Thoracic aorta (tissue), 2 donors: ENCODE data around the gene NDUFA6. TPM values are rescaled to one million over a fixed set of nuclear protein-coding genes. Genes with fewer than 3 reads are reported as not detected.
A peak's percentile ranks its signal among the peaks of the same experiment; 100 is the strongest.
"Not testable (repeated sequence)": the region's sequence is repeated elsewhere in the genome, so short reads cannot be mapped to it uniquely, and the experiment has no call there.

Source experiments
- ATAC-seq: fragments of 150-250 bp; one replicate; pipeline ENCODE4 v1.8.0; 2017; ENCODE audit warnings: low read depth; ENCODE audit not compliant: insufficient number of reproducible peaks, low FRiP score
- DNase-seq: peaks from one replicate; pipeline ENCODE4 v3.0.0-alpha.2; 2020; ENCODE audit warnings: low spot score
- H3K27ac ChIP-seq, 2 donors: fragments of 200-600 bp; sonication (generic); 1 replicate in 1 of 2; 2 replicates in 1 of 2; pipeline ENCODE4 v1.5.1; 2016; ENCODE audit warnings: mild to moderate bottlenecking in 2 of 2, moderate library complexity in 2 of 2
- H3K27me3 ChIP-seq: fragments of 200-600 bp; sonication (generic); replicated peaks from 2 replicates; pipeline ENCODE4 v1.6.0; 2016; ENCODE audit warnings: mild to moderate bottlenecking; ENCODE audit not compliant: insufficient read depth
- H3K36me3 ChIP-seq: fragments of 200-600 bp; sonication (generic); one replicate; pipeline ENCODE4 v1.5.1; 2016
- H3K4me1 ChIP-seq, 2 donors: fragments of 200-600 bp; sonication (generic); 1 replicate in 1 of 2; 2 replicates in 1 of 2; pipeline versions ENCODE4 v1.5.1 to v1.6.0; 2016; ENCODE audit warnings: low read depth in 2 of 2, mild to moderate bottlenecking in 1 of 2; ENCODE audit not compliant: control insufficient read depth in 1 of 2
- H3K4me3 ChIP-seq: fragments of 200-600 bp; sonication (generic); 2 replicates; pipeline ENCODE4 v1.5.1; 2016; ENCODE audit warnings: mild to moderate bottlenecking
- H3K9me3 ChIP-seq: fragments of 200-600 bp; sonication (generic); 2 replicates; pipeline ENCODE4 v1.5.1; 2016
- CTCF ChIP-seq: fragments of 200-600 bp; sonication (generic); IDR thresholded peaks from one replicate; pipeline ENCODE4 v1.5.1; 2019; ENCODE audit warnings: antibody characterized with exemption
- total RNA-seq, 2 donors: library from RNA; depleted of rRNA; stranded (reverse); fragments of >200 nt; gene quantifications; one replicate each; pipeline versions ENCODE4 v1.1.0 to v1.2.3, GENCODE V29; 2016

The NDUFA6 gene
- 10 to 100 TPM; 21.3 to 27.0 TPM for total RNA-seq

DNA sequence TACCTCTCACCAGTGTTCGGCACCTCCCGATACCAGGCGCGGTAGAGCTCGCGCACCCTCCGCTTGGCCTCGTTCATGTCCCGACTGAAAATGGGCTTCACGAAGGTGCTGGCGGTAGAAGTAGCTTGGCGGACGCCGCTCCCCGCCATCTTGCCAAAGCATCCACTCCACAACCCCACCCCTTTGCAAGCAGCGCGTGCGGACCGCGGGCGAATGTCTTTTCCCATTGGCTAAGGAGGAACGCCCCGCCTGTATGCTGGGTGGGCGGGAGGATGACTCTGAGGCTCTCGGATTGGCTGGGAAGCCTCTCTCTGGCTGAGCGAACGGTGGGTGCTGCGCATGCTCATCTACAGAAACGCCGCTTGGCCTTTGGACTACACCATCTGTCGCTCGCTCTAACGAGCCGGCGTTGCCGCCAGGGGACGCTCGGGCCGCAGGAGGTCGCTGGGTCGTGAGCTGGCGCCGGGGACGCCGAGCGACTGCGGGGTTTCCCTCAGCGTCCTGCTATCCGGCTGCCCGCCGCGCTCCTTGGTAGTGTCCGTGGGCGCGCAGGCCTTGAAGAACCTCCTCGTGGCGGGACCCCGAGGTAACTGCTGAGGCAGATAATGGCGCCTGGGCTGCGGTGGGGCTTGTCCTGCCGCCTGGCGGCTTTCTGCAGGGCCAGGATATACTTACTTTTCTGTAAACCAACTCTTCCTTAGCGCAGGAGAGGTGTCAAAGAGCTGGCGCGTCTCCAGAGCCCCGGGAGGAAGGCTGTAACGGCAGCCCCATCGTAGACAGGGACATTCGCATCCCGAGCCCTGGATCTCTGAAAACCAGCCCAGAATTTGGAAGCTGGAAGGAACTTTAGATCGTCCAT lies at the start of gene NDUFA6:
Gene NDUFA6, minus strand, starts transcription at position 177 of the 859 bp plus-strand sequence. Its CDS starts 28 bp downstream, at position 149.
- peak within 1 kb of the TSS; percentile 83 for H3K4me3 ChIP-seq

GRCh38 chr22:42140153-42140552 lies 49.6 kb upstream of the NDUFA6 start:
- H3K27me3 ChIP-seq, H3K27ac ChIP-seq, H3K36me3 ChIP-seq, H3K4me3 ChIP-seq, H3K4me1 ChIP-seq, ATAC-seq, DNase-seq, H3K9me3 ChIP-seq: not testable (repeated sequence)

More for the DNA sequence above, at the start of gene NDUFA6:
- H3K27me3 ChIP-seq, result no peaks in the 10 kb centered on the region
- H3K9me3 ChIP-seq, result no peaks in the 10 kb centered on the region
- DNase-seq (peak; percentile 98), ATAC-seq (peak; percentile 99)
- H3K4me1 ChIP-seq, result peaks cover 9 to 27% of the 10 kb centered on the region in 2 donors
- H3K27ac ChIP-seq, result peak within 1 kb of the TSS; percentile 90 to 91
- TF ChIP-seq CTCF, result peak; percentile 84
- H3K36me3 ChIP-seq, result peaks cover 7% of the 10 kb centered on the region

- H3K4me1 ChIP-seq, H3K36me3 ChIP-seq, H3K4me3 ChIP-seq, H3K27ac ChIP-seq, H3K27me3 ChIP-seq, DNase-seq, ATAC-seq, H3K9me3 ChIP-seq: not testable (repeated sequence)
Measured at GRCh38 chr22:42139508-42139907, 48.9 kb upstream of the NDUFA6 start.

GRCh38 chr22:42138972-42139371 lies 48.4 kb upstream of the NDUFA6 start:
- Histone ChIP-seq H3K9me3 (no peaks in the 10 kb centered on the region), H3K27me3 (no peaks in the 10 kb centered on the region), H3K27ac (no peak overlapping the region), H3K4me1 (no peaks in the 10 kb centered on the region), H3K36me3 (no peaks in the 10 kb centered on the region), H3K4me3 (no peak overlapping the region)
- DNase-seq (no peak), ATAC-seq (no peak)
- TF ChIP-seq CTCF, result no peak

- Histone ChIP-seq H3K4me3 (no peak overlapping the region), H3K27me3 (no peaks in the 10 kb centered on the region), H3K36me3 (no peaks in the 10 kb centered on the region), H3K4me1 (no peaks in the 10 kb centered on the region), H3K27ac (no peak overlapping the region), H3K9me3 (no peaks in the 10 kb centered on the region)
- no peak for TF ChIP-seq CTCF
- ATAC-seq (no peak), DNase-seq (no peak)
Measured at GRCh38 chr22:42138122-42138770, 47.7 kb upstream of the NDUFA6 start.

GRCh38 chr22:42135688-42136087 lies 45.1 kb upstream of the NDUFA6 start:
- H3K27me3 ChIP-seq, ATAC-seq, H3K4me1 ChIP-seq, H3K4me3 ChIP-seq, H3K9me3 ChIP-seq, H3K27ac ChIP-seq, DNase-seq, H3K36me3 ChIP-seq: not testable (repeated sequence)
